Measurements from ENCODE around the gene ITSN2.

- no peak for TF ChIP-seq CTCF (IDR thresholded peaks at IDR 0.05 in 4 of 5, conservative IDR thresholded peaks at IDR 0.05 in 1 of 5)
- TF ChIP-seq POLR2A (IDR thresholded peaks at IDR 0.05): no peak
Observed at GRCh38 chr2:24276349-24276899, 83.9 kb downstream of the ITSN2 start.
